IPS-NIHi7 (cell line): Measurements from ENCODE around the gene KLLN.
"Not testable (repeated sequence)": the region's sequence is repeated elsewhere in the genome, so short reads cannot be mapped to it uniquely, and the experiment has no call there.

Experiments used
- DNase-seq: peaks from one replicate; pipeline ENCODE4 v3.0.0; 2012; ENCODE audit warnings: mixed read lengths; ENCODE audit errors: extremely low spot score

KLLN gene

GRCh38 chr10:87863053-87863943 is at the start of gene KLLN, which contains the start of gene PTEN:
Gene KLLN, minus strand, starts transcription at chr10:87863533. Its CDS starts 1,046 bp downstream, at chr10:87862487.
Gene PTEN, plus strand, starts transcription at chr10:87863625. Its CDS starts 845 bp downstream, at chr10:87864470.
- peak; percentile 81 for DNase-seq

- DNase-seq, result not testable (repeated sequence)
Measured at GRCh38 chr10:87903396-87903795, 40.1 kb upstream of the KLLN start.

DNA sequence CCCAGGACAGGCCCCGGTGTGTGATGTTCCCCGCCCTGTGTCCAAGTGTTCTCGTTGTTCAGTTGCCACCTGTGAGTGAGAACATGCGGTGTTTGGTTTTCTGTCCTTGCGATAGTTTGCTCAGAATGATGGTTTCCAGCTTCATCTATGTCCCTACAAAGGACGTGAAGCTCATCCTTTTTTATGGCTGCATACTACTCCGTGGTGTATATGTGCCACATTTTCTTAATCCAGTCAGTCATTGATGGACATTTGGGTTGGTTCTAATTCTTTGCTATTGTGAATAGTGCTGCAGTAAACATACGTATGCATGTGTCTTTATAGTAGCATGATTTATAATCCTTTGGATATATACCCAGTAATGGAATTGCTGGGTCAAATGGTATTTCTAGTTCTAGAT is 34.6 kb upstream of the KLLN start:
- not testable (repeated sequence) for DNase-seq

GRCh38 chr10:87896216-87896615 is 32.9 kb upstream of the KLLN start:
- no peak for DNase-seq

GRCh38 chr10:87895430-87895829 is 32.1 kb upstream of the KLLN start:
- no peak for DNase-seq

- DNase-seq, result no peak
Measured at GRCh38 chr10:87887548-87888289, 24.4 kb upstream of the KLLN start.

DNA sequence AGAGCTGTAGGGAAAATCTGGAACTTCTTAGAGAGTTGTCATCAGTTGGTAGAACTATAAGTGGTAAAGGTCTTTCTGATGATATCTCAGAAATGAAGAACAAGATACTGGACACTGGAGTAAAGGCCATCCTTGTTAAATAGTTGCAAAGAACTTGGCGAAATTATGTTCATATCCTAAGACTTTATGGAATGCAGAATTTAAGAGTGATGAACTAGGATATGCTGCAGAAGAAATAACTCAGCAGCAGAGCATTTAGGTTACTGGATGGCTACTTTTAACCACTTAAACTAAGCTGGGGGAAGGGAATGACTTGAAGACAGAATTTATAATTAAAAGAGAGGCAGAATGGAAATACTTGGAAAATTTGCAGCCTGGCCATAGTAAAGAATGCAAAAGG is 23.8 kb upstream of the KLLN start:
- DNase-seq, result no peak

DNA sequence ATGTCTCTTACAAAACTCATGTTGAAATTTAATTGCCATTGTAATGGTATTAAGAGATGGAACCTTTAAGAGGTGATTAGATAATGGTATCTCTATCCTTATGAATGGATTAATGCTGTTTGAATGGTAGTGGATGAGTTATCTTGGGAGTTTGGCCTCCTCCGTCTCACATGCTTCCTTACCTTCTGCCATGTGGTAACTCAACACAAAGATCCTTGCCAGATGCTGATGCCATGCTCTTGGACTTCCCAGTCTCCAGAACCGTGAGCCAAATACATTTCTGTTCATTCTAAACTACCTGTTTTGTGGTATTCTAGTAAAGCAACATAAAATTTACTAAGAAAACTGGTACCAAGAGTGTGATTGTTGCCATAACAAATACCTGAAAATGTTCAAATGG is 23.3 kb upstream of the KLLN start:
- DNase-seq, result no peak

- DNase-seq, result no peak
Measured at GRCh38 chr10:87882555-87883294, 19.4 kb upstream of the KLLN start.

DNA sequence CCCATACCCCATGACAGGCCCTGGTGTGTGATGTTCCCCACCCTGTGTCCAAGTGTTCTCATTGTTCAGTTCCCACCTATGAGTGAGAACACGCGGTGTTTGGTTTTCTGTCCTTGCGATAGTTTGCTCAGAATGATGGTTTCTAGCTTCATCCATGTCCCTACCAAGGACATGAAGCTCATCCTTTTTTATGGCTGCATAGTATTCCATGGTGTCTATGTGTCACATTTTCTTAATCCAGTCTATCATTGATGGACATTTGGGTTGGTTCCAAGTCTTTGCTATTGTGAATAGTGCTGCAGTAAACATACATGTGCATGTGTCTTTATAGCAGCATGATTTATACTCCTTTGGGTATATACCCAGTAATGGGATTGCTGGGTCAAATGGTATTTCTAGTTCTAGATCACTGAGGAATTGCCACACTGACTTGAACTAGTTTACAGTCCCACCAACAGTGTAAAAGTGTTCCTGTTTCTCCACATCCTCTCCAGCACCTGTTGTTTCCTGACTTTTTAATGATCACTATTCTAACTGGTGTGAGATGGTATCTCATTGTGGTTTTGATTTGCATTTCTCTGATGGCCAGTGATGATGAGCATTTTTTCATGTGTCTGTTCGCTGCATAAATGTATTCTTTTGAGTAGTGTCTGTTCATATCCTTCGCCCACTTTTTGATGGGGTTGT is 18.2 kb upstream of the KLLN start:
- not testable (repeated sequence) for DNase-seq

GRCh38 chr10:87880336-87880735 is 17.0 kb upstream of the KLLN start:
- no peak for DNase-seq

DNA sequence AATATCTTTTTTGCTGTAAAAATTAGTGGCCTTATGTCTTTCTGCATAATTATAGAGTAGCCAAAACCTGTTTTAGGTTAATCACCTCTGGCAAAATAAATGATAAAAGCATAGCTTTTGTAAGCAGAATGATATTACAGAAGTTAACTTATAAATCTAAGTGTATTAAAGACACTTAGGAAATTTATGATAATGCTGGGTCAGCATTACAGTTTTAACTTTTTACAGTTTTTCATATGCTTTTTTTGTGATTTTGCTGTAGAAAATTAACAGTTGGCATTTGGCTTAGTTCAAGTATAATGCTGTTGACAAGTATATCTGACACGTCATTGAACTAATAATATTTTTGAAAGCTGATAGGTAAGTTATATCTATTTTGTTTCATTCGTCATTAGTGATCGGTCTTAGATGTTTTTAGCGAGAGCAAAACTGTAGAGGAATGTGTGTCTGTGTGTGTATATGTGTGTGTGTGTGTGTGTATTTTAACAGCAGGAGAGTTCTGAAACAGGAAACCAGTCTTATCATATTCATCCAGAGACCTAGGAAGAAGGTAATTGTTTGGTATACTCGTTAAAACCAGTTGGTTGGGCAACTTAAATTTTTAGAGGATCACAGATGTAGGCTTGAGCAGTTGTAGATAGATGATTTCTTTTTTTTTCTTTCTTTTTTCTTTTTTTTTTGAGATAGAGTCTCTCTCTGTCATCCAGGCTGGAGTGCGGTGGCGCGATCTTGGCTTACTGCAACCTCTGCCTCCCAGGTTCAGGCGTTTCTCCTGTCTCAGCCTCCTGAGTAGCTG is 15.5 kb upstream of the KLLN start:
- no peak for DNase-seq

- no peak for DNase-seq
Measured at GRCh38 chr10:87875929-87876571, 12.7 kb upstream of the KLLN start.

DNA sequence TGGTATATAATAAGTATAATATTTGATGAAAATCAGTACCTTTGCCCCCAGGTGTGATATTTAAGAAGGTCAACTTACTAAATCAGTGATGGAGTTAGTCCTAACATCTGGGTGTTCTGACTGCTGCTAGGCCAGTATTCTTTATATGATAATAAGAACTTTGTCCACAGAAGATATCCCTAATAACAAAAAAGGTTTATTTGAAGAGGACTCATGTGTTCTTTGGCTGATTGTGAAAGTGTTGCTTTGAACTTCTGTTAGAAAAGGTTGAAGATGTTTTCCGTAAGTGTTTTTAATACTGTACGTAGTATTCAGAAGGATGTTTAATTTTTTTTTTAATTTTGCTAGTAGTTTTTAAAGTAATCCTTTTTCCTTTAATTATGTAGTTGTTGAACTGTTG is 10.3 kb upstream of the KLLN start:
- no peak for DNase-seq

DNA sequence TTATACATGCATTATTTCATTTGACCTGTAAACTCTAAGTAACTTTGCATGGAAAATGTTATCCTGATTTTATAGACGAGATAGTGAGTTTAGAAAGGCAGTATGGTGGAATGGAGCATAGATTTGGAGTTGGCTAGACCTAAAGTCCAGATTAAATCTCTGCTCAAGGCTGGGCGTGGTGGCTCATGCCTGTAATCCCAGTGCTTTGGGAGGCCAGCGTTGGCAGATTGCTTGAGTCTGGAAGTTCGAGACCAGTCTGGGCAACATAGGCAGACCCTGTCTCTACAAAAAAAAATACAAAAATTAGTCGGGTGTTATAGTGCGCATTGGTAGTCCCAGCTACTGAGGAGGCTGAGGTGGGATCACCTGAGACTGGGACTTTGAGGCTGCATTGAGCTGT is 9.5 kb upstream of the KLLN start:
- DNase-seq, result no peak

GRCh38 chr10:87869773-87870551 is 6.6 kb upstream of the KLLN start:
- no peak for DNase-seq

DNA sequence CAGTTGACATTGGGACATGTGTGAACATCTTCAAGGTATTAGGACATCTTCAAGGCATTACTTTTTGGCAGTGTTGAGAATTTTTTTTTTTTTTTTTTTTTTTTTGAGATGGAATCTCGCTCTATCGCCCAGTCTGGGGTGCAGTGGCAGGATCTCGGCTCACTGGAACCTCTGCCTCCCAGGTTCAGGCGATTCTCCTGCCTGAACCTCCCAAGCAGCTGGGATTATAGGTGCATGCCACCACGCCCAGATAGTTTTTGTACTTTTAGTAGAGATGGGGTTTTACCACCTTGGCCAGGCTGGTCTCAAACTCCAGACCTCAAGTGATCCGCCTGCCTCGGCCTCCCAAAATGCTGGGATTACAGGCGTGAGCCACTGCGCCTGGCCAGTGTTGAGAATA is 5.8 kb upstream of the KLLN start:
- not testable (repeated sequence) for DNase-seq

DNA sequence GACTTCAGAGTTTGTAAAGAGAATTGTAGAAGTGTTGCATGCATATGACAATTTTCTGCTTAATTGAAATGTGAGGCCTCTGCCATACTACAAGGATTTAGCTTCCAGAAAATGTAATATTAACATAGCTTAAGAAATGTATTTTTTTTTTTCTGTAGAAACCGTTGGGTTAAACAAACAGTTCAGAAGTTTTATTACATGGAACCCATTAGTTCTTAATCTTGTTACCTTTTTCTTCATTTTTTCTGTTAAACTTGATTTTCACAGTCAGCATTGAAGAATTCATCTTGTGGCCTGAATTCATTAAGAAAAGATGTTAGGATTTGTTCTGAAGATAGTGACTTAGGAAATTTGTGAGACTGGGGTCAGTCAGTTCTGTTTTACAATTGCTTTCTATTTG is 4.9 kb upstream of the KLLN start:
- DNase-seq, result no peak

- no peak for DNase-seq
Measured at GRCh38 chr10:87867453-87867852, 4.1 kb upstream of the KLLN start.
